GM23248 (cell line): Measurements from ENCODE around the gene PDE6D.

Experiments used
- EZH2 ChIP-seq: fragments of 200-600 bp; sonication (generic); IDR thresholded peaks from 2 replicates; pipeline ENCODE4 v1.6.1; 2018; ENCODE audit warnings: antibody characterized with exemption, mild to moderate bottlenecking; ENCODE audit not compliant: insufficient read depth, poor library complexity, severe bottlenecking
- EZH2phosphoT487 ChIP-seq: fragments of 200-600 bp; sonication (generic); IDR thresholded peaks from 2 replicates; pipeline ENCODE4 v1.6.1; 2018; ENCODE audit warnings: antibody characterized with exemption, moderate library complexity, mild to moderate bottlenecking, low read depth; ENCODE audit not compliant: insufficient read depth

- TF ChIP-seq EZH2phosphoT487: no peak
- no peak for TF ChIP-seq EZH2
Observed at GRCh38 chr2:231743376-231744116, 37.5 kb downstream of the PDE6D start.
